ENCODE results near the gene FAM241A. TPM values are rescaled to one million over a fixed set of nuclear protein-coding genes. Genes with fewer than 3 reads are reported as not detected.

FAM241A gene
- total and polyA plus RNA-seq, 2 of the 13 experiments (the other 11 are each of a cell fraction or from before 2014, with no cell fraction given) = 0.61 to 0.69 TPM

DNA sequence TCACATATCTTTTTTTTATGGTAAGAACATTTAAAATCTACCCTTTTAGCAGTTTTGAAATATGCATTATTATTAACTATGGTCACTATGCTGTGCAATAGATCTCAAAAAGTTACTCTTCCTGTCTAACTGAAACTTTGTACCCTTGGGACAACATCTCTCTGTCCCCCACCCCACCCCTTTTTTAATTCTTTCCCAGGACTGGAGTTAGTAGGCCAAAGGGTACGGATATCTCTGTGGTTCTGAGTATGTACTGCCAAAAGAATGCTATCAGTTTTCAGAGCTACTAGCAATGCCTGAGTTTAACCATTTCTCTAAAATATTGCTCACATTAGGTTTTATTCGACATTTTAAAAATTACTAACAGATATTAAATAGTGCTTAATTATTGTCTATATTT is 4.7 kb upstream of the FAM241A start:
- Histone ChIP-seq H3K4me2 (ENCODE audit: low read depth, low read length) (peak overlapping the region; percentile 36; the same call in 1 of the 2 replicates), H2AFZ (ENCODE audit: low read length) (no peak overlapping the region), H3K27ac (ENCODE audit: extremely low read length, insufficient read depth, low read length) (no peak overlapping the region), H3K36me3 (replicated peaks in 1 of 2; ENCODE audit: control insufficient read depth in 1 of 2, insufficient read depth in 2 of 2, low read length in 2 of 2) (no peaks in the 10 kb centered on the region), H3K4me3 (replicated peaks in 1 of 3; ENCODE audit: insufficient read depth in 1 of 3, low read depth in 2 of 3, low read length in 3 of 3) (no peak overlapping the region), H3K4me1 (ENCODE audit: insufficient read depth, low read length) (peaks cover 23% of the 10 kb centered on the region), H3K9ac (ENCODE audit: insufficient read depth, low read depth, low read length) (no peak overlapping the region), H3K9me3 (ENCODE audit: low read length) (no peaks in the 10 kb centered on the region), H3K79me2 (ENCODE audit: insufficient read depth, low read length) (no peaks in the 10 kb centered on the region), H4K20me1 (ENCODE audit: insufficient read depth, low read length) (no peaks in the 10 kb centered on the region), H3K27me3 (ENCODE audit: control insufficient read depth in 1 of 2, insufficient read depth in 2 of 2, low read length in 2 of 2) (peaks cover 0 to 4% of the 10 kb centered on the region in 2 experiments; a peak in 1 of 5 replicates)
- in situ Hi-C loops (cut with HindIII; ENCODE audit: extremely low pct_ligation_motif_present, low pct_unique_long_range_greater_than_20kb) = no loop called here
- CTCF ChIA-PET (ENCODE audit: low intra/inter-chr PET ratio, low total read pairs) = no interaction called here
- DNase-seq (ENCODE audit: low spot score) (peak; percentile 58), FAIRE-seq (no peak), ATAC-seq (peak; percentile 52)
- BruUV-seq (replicated peaks) = no TSS peak
- WGBS (ENCODE audit: low lambda C conversion rate) = 0% methylated on average over 2 of the region's 2 CpGs
- POLR2A ChIA-PET = interaction anchor here (0.9 kb wide), 1 partner anchor 92 kb away, joined by 3 read pairs; no protein-coding TSS in a partner anchor
- intact Hi-C loops (cut with micrococcal nuclease; ENCODE audit: unreplicated experiment) = no loop called here
- TF ChIP-seq, protein P1, sequence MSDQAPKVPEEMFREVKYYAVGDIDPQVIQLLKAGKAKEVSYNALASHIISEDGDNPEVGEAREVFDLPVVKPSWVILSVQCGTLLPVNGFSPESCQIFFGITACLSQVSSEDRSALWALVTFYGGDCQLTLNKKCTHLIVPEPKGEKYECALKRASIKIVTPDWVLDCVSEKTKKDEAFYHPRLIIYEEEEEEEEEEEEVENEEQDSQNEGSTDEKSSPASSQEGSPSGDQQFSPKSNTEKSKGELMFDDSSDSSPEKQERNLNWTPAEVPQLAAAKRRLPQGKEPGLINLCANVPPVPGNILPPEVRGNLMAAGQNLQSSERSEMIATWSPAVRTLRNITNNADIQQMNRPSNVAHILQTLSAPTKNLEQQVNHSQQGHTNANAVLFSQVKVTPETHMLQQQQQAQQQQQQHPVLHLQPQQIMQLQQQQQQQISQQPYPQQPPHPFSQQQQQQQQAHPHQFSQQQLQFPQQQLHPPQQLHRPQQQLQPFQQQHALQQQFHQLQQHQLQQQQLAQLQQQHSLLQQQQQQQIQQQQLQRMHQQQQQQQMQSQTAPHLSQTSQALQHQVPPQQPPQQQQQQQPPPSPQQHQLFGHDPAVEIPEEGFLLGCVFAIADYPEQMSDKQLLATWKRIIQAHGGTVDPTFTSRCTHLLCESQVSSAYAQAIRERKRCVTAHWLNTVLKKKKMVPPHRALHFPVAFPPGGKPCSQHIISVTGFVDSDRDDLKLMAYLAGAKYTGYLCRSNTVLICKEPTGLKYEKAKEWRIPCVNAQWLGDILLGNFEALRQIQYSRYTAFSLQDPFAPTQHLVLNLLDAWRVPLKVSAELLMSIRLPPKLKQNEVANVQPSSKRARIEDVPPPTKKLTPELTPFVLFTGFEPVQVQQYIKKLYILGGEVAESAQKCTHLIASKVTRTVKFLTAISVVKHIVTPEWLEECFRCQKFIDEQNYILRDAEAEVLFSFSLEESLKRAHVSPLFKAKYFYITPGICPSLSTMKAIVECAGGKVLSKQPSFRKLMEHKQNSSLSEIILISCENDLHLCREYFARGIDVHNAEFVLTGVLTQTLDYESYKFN (CRISPR knock-in tag; conservative IDR thresholded peaks at IDR 0.05) = peak; percentile 48; the same call in 1 of the 2 replicates
- TF ChIP-seq ZSCAN30 (CRISPR knock-in tag; IDR thresholded peaks at IDR 0.05) = no peak
- peak; percentile 96 for TF ChIP-seq PPARG (CRISPR knock-in tag; conservative IDR thresholded peaks at IDR 0.05)
- TF ChIP-seq NFATC3 (CRISPR knock-in tag; IDR thresholded peaks at IDR 0.05) = no peak
- TF ChIP-seq MAF1 (CRISPR knock-in tag; IDR thresholded peaks at IDR 0.05; ENCODE audit: borderline replicate concordance) = no peak
- no peak for TF ChIP-seq ZFY (CRISPR knock-in tag; IDR thresholded peaks at IDR 0.05)
- TF ChIP-seq SIX1 (CRISPR knock-in tag; IDR thresholded peaks at IDR 0.05; ENCODE audit: borderline replicate concordance) = peak; percentile 37; the same call in 1 of the 2 replicates
- no peak for TF ChIP-seq ZMYM3 (CRISPR knock-in tag; IDR thresholded peaks at IDR 0.05)
- 0 out of 2 replicates have a peak, but pooled peaks have one; percentile 17 for TF ChIP-seq HNF4G (IDR thresholded peaks at IDR 0.05; ENCODE audit: borderline replicate concordance, low read depth, low read length)
- TF ChIP-seq HNF4G (CRISPR knock-in tag; IDR thresholded peaks at IDR 0.05; ENCODE audit: borderline replicate concordance, low read depth) = no peak
- no peak for TF ChIP-seq NR2F1 (CRISPR knock-in tag; IDR thresholded peaks at IDR 0.05)
- TF ChIP-seq ZMYM2 (CRISPR knock-in tag; IDR thresholded peaks at IDR 0.05) = no peak
- no peak for TF ChIP-seq CEBPB (IDR thresholded peaks at IDR 0.05; ENCODE audit: borderline replicate concordance, low read depth, low read length)
- TF ChIP-seq MED1 (CRISPR knock-in tag; IDR thresholded peaks at IDR 0.05) = no peak
- TF ChIP-seq SAP130 (CRISPR knock-in tag; IDR thresholded peaks at IDR 0.05; ENCODE audit: low read depth) = 0 out of 2 replicates have a peak, but pooled peaks have one; percentile 26
- TF ChIP-seq ZMYM4 (CRISPR knock-in tag; IDR thresholded peaks at IDR 0.05) = no peak
- no peak for TF ChIP-seq HNRNPK (IDR thresholded peaks at IDR 0.05; ENCODE audit: low read depth, low read length, poor library complexity, severe bottlenecking)
- TF ChIP-seq ZNF569 (CRISPR knock-in tag; IDR thresholded peaks at IDR 0.05; ENCODE audit: borderline replicate concordance) = no peak
- TF ChIP-seq EEA1 (CRISPR knock-in tag; IDR thresholded peaks at IDR 0.05; ENCODE audit: borderline replicate concordance) = no peak
- TF ChIP-seq SOX6 (IDR thresholded peaks at IDR 0.05) = no peak
- TF ChIP-seq SOX6 (CRISPR knock-in tag; IDR thresholded peaks at IDR 0.05) = 0 out of 2 replicates have a peak, but pooled peaks have one; percentile 23
- peak; percentile 46 for TF ChIP-seq HNF4A (CRISPR knock-in tag; IDR thresholded peaks at IDR 0.05)
- no peak for TF ChIP-seq CHCHD3 (CRISPR knock-in tag; IDR thresholded peaks at IDR 0.05)
- peak; percentile 93 for TF ChIP-seq RXRB (CRISPR knock-in tag; IDR thresholded peaks at IDR 0.05; ENCODE audit: borderline replicate concordance)

All from HepG2 (cell line).